Measurements from ENCODE around the gene ST6GALNAC3. TPM values are rescaled to one million over a fixed set of nuclear protein-coding genes. Genes with fewer than 3 reads are reported as not detected.

Gene ST6GALNAC3
- total and polyA plus RNA-seq, 4 donors = 0.50 to 20.2 (median 5.9) TPM

DNA sequence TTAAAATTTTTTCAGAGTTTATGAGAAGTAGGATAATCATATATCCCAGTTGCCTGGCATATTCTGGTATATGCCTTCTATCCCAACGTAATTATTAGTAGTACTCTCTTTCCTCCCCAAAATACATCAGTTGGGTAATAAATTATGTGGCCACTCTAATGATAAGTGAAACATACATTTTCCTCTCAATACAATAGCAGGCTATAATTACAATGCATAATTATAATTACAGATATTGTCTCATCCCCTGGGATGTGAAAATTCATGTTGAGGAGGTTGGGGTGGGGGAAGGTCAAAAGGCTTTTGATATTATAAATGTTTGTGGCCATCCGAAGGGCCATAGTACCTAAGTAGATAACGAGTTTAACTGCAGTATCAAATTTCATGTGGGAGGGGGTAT lies 277.1 kb downstream of the ST6GALNAC3 start:
- ATAC-seq (ENCODE audit: low FRiP score) = no peak
- Histone ChIP-seq H3K9me3 (ENCODE audit: control insufficient read depth, low read length) (peaks cover 1% of the 10 kb centered on the region), H3K27ac (ENCODE audit: low read depth in 1 of 2, low read length in 2 of 2) (no peak overlapping the region), H3K4me1 (ENCODE audit: control insufficient read depth in 1 of 2, insufficient read depth in 2 of 2, low read length in 2 of 2) (no peaks in the 10 kb centered on the region), H3K27me3 (ENCODE audit: control insufficient read depth in 1 of 2, insufficient read depth in 2 of 2, low read length in 1 of 2) (no peaks in the 10 kb centered on the region), H3K36me3 (ENCODE audit: control insufficient read depth in 1 of 2, insufficient read depth in 2 of 2, low read length in 1 of 2) (no peaks in the 10 kb centered on the region), H3K4me3 (ENCODE audit: low read length in 2 of 2) (no peak overlapping the region)
- intact Hi-C loops (cut with DNase I) = no loop called here
- no peak for DNase-seq
- 93 to 94% methylated on average over 3 of the region's 3 CpGs for WGBS, 2 donors

DNA sequence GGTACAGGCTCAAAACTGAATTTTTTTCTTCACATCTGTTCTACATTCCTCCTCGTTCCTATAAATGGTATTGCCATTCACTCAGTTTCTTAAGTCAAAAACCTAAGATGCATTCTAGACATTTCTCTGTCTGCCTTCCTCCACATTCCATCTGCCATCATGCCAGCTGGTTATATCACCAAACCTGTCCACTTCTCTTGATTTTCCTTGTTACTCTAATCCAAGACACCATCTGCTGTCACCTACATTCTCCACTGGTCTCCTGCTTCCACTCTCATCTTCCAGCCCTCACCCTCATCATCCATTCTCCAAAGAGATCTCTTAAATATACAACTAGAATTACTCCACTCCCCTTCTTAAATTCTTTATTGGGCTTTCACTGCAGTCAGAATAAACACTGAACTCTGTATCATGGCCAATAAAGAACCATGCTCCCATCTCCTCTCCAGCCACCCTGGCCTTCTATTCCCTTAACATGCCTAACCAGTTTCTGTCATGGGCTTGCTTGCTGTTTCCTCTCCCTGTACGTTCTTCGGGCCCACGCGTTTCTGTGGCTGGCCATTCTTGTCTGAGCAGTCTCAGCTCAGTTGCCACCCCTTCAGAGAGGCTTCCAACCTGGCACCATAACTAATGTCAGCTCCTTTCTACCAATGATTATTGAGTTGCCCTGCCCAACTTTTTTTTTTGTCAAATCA lies 278.3 kb downstream of the ST6GALNAC3 start:
- WGBS, 2 donors = 96% methylated on average over 5 of the region's 5 CpGs
- Histone ChIP-seq H3K27ac (ENCODE audit: low read depth in 1 of 2, low read length in 2 of 2) (no peak overlapping the region), H3K27me3 (ENCODE audit: control insufficient read depth in 1 of 2, insufficient read depth in 2 of 2, low read length in 1 of 2) (no peaks in the 10 kb centered on the region), H3K4me3 (ENCODE audit: low read length in 2 of 2) (no peak overlapping the region), H3K36me3 (ENCODE audit: control insufficient read depth in 1 of 2, insufficient read depth in 2 of 2, low read length in 1 of 2) (no peaks in the 10 kb centered on the region), H3K9me3 (ENCODE audit: control insufficient read depth, low read length) (peaks cover 1% of the 10 kb centered on the region), H3K4me1 (ENCODE audit: control insufficient read depth in 1 of 2, insufficient read depth in 2 of 2, low read length in 2 of 2) (no peaks in the 10 kb centered on the region)
- intact Hi-C loops (cut with DNase I) = no loop called here
- DNase-seq (no peak), ATAC-seq (ENCODE audit: low FRiP score) (no peak)

DNA sequence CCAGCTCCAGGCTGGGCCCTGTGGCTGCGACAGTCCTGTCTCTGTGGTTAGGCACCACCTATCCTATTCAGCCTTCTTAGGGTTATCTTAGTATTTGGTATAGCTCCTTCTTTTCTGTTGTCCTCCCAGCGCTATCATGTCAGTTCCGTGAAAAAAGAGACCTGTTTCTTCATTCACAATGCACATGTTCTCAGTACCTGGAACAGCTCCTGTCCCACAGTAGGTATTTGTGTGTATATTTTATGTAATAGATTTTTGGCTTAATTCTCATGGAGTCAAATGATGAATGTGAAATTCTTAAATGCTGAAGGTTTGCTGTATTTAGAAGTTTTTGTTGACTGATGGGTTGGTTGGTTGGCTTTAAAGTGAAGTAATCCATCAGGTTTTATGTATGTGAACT lies 279.7 kb downstream of the ST6GALNAC3 start:
- WGBS, 2 donors = 96 to 97% methylated on average over 3 of the region's 3 CpGs
- Histone ChIP-seq H3K9me3 (ENCODE audit: control insufficient read depth, low read length) (peaks cover 1% of the 10 kb centered on the region), H3K4me1 (ENCODE audit: control insufficient read depth in 1 of 2, insufficient read depth in 2 of 2, low read length in 2 of 2) (no peaks in the 10 kb centered on the region), H3K36me3 (ENCODE audit: control insufficient read depth in 1 of 2, insufficient read depth in 2 of 2, low read length in 1 of 2) (no peaks in the 10 kb centered on the region), H3K27me3 (ENCODE audit: control insufficient read depth in 1 of 2, insufficient read depth in 2 of 2, low read length in 1 of 2) (no peaks in the 10 kb centered on the region), H3K27ac (ENCODE audit: low read depth in 1 of 2, low read length in 2 of 2) (no peak overlapping the region), H3K4me3 (ENCODE audit: low read length in 2 of 2) (no peak overlapping the region)
- DNase-seq (no peak), ATAC-seq (ENCODE audit: low FRiP score) (no peak)
- intact Hi-C loops (cut with DNase I) = no loop called here

DNA sequence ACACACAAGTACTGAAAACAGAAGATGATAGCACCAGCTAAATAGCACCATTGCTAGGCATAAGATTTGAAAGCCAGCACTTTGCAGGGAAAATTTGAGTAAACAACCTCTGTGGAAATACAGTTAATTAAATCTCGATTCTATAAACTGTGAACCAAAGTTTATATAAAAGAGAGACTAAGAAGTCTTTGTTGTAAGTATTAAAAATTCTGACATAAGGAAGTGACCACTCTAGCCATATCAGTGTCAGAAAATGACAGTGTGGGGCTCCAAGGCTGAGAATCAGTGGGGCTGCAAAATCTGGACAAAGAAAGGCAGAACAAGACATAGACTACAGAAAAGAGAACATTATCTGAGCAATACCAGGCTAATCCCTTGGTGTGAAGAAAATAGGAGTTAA lies 292.2 kb downstream of the ST6GALNAC3 start:
- Histone ChIP-seq H3K9me3 (ENCODE audit: control insufficient read depth, low read length) (no peaks in the 10 kb centered on the region), H3K36me3 (ENCODE audit: control insufficient read depth in 1 of 2, insufficient read depth in 2 of 2, low read length in 1 of 2) (no peaks in the 10 kb centered on the region), H3K4me1 (ENCODE audit: control insufficient read depth in 1 of 2, insufficient read depth in 2 of 2, low read length in 2 of 2) (no peaks in the 10 kb centered on the region), H3K4me3 (ENCODE audit: low read length in 2 of 2) (no peak overlapping the region), H3K27me3 (ENCODE audit: control insufficient read depth in 1 of 2, insufficient read depth in 2 of 2, low read length in 1 of 2) (no peaks in the 10 kb centered on the region), H3K27ac (ENCODE audit: low read depth in 1 of 2, low read length in 2 of 2) (no peak overlapping the region)
- no peak for ATAC-seq (ENCODE audit: low FRiP score)
- WGBS, 2 donors = 93 to 94% methylated on average over 1 of the region's 1 CpG
- intact Hi-C loops (cut with DNase I) = no loop called here
- DNase-seq = no peak

DNA sequence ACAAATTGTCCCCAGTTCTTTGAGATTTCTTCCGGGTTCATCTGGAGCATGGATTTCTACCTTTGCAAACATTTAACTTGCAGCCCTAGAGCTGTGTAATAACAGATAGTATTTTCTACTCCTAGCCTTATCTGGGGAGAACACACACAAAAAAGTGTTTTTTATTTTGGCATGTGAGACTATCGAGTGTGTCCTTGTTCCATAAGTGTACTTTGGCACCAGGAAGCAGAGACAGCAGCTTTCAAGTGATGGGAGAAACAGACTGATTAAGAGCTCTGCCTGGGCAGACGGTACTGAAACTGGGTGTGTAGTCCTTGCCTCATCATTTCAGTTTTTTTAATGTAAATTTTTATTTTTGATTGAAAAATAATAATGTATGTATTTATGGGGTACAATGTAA lies 297.4 kb downstream of the ST6GALNAC3 start:
- Histone ChIP-seq H3K27ac (ENCODE audit: low read depth in 1 of 2, low read length in 2 of 2) (no peak overlapping the region), H3K36me3 (ENCODE audit: control insufficient read depth in 1 of 2, insufficient read depth in 2 of 2, low read length in 1 of 2) (no peaks in the 10 kb centered on the region), H3K4me3 (ENCODE audit: low read length in 2 of 2) (no peak overlapping the region), H3K9me3 (ENCODE audit: control insufficient read depth, low read length) (no peaks in the 10 kb centered on the region), H3K4me1 (ENCODE audit: control insufficient read depth in 1 of 2, insufficient read depth in 2 of 2, low read length in 2 of 2) (no peaks in the 10 kb centered on the region), H3K27me3 (ENCODE audit: control insufficient read depth in 1 of 2, insufficient read depth in 2 of 2, low read length in 1 of 2) (no peaks in the 10 kb centered on the region)
- no peak for DNase-seq
- 43 to 47% methylated on average over 3 of the region's 3 CpGs for WGBS, 2 donors
- intact Hi-C loops (cut with DNase I) = no loop called here
- no peak for ATAC-seq (ENCODE audit: low FRiP score)

DNA sequence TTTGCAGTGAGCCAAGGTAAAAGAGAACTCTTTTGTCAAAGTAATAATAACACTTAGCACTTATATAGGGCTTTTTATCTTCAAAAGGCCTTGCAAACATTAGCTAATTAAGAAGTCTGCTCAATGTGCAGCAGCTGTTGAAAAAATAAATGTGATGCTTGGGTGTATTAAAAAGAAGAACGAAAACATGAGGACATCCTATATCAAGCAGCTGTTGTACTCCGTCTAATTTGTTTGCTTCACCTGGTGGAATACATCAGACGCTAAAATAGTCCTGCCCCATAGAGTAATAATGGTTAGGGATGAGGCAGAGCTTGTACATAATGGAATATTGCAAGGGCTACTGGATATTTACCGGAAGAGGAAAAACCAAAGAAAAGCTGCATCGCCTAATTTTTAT lies 299.5 kb downstream of the ST6GALNAC3 start:
- Histone ChIP-seq H3K36me3 (ENCODE audit: control insufficient read depth in 1 of 2, insufficient read depth in 2 of 2, low read length in 1 of 2) (no peaks in the 10 kb centered on the region), H3K27me3 (ENCODE audit: control insufficient read depth in 1 of 2, insufficient read depth in 2 of 2, low read length in 1 of 2) (no peaks in the 10 kb centered on the region), H3K9me3 (ENCODE audit: control insufficient read depth, low read length) (no peaks in the 10 kb centered on the region), H3K4me3 (ENCODE audit: low read length in 2 of 2) (no peak overlapping the region), H3K27ac (ENCODE audit: low read depth in 1 of 2, low read length in 2 of 2) (no peak overlapping the region), H3K4me1 (ENCODE audit: control insufficient read depth in 1 of 2, insufficient read depth in 2 of 2, low read length in 2 of 2) (no peaks in the 10 kb centered on the region)
- ATAC-seq (ENCODE audit: low FRiP score) (no peak), DNase-seq (no peak)
- intact Hi-C loops (cut with DNase I) = no loop called here
- WGBS, 2 donors = 95 to 96% methylated on average over 5 of the region's 5 CpGs

DNA sequence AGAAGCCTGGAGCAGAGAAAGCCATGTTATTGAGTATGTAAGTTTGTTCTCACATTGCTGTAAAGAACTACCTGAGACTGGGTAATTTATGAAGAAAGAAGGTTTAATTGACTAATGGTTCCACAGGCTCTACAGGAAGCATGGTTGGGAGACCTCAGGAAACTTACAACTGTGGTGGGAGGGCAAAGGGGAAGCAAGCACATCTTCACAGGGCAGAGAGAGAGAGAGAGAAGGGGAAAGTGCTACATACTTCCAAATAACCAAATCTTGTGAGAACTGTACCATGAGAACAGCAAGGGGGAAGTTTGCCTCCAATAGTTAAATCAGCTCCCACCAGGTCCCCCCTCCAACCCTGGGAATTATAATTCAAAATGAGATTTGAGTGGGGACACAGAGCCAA lies 302.7 kb downstream of the ST6GALNAC3 start:
- Histone ChIP-seq H3K27ac (ENCODE audit: low read depth in 1 of 2, low read length in 2 of 2) (no peak overlapping the region), H3K9me3 (ENCODE audit: control insufficient read depth, low read length) (no peaks in the 10 kb centered on the region), H3K4me1 (ENCODE audit: control insufficient read depth in 1 of 2, insufficient read depth in 2 of 2, low read length in 2 of 2) (no peaks in the 10 kb centered on the region), H3K36me3 (ENCODE audit: control insufficient read depth in 1 of 2, insufficient read depth in 2 of 2, low read length in 1 of 2) (no peaks in the 10 kb centered on the region), H3K4me3 (ENCODE audit: low read length in 2 of 2) (no peak overlapping the region), H3K27me3 (ENCODE audit: control insufficient read depth in 1 of 2, insufficient read depth in 2 of 2, low read length in 1 of 2) (no peaks in the 10 kb centered on the region)
- no peak for DNase-seq
- ATAC-seq (ENCODE audit: low FRiP score) = no peak
- intact Hi-C loops (cut with DNase I) = no loop called here

DNA sequence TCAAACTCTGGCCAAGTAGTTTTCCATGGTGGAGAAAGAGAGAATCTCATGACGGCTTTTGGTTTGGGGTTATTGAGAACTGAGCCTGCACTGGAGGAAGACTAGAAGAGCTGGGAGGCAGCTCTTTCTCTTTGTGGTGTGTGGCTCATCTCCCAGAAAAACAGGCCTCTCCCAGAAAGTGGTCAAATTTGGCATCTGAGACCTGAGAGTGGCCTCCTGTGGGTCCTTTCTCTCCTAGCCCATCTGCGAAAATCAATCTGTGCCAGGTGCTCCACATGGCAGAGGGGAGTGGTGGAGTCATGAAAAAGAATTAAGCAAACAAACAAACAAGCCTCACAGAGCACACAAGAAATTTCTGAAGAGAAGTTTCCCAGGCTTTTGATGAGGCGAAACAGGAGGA lies 305.0 kb downstream of the ST6GALNAC3 start:
- no peak for DNase-seq
- no peak overlapping the region for H3K4me3 ChIP-seq (ENCODE audit: low read length in 2 of 2)
- H3K4me1 ChIP-seq (ENCODE audit: control insufficient read depth in 1 of 2, insufficient read depth in 2 of 2, low read length in 2 of 2) = no peaks in the 10 kb centered on the region
- H3K27me3 ChIP-seq (ENCODE audit: control insufficient read depth in 1 of 2, insufficient read depth in 2 of 2, low read length in 1 of 2) = no peaks in the 10 kb centered on the region
- H3K27ac ChIP-seq (ENCODE audit: low read depth in 1 of 2, low read length in 2 of 2) = no peak overlapping the region
- no peaks in the 10 kb centered on the region for H3K9me3 ChIP-seq (ENCODE audit: control insufficient read depth, low read length)
- no peak for ATAC-seq (ENCODE audit: low FRiP score)
- 95 to 98% methylated on average over 3 of the region's 3 CpGs for WGBS, 2 donors
- H3K36me3 ChIP-seq (ENCODE audit: control insufficient read depth in 1 of 2, insufficient read depth in 2 of 2, low read length in 1 of 2) = no peaks in the 10 kb centered on the region
- intact Hi-C loops (cut with DNase I) = no loop called here

DNA sequence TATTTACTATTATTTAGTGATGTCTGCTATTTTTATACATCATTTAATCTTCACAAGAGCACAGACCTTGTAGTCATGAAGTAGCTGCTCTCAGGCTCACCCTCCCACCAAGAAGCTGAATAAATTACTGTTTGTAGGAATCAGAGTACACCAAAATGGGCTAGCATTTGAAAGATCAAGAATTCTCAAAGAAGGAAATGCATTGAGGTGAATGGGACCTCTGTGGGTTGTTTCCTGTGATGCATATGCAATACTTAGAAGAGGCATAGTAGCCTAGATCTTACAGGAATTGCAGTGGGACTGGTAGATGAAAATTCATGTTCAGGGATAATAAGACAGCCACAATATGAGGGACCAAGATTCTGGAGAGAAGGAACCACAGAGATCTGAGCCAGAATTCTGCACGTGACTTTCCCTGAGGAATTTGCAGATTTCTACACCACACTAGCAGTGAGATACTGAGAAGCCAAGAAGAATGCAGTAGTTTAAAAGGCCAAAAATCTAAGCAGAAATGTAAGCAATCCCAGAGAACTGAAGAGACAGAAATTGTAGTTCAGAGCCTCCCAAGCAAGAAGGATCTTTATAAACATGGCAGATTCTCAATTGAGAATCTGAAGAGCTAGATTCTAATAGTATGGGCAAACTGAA lies 307.0 kb downstream of the ST6GALNAC3 start:
- ATAC-seq (ENCODE audit: low FRiP score) = no peak
- intact Hi-C loops (cut with DNase I) = no loop called here
- no peaks in the 10 kb centered on the region for H3K9me3 ChIP-seq (ENCODE audit: control insufficient read depth, low read length)

More for the DNA sequence above, 307.0 kb downstream of the ST6GALNAC3 start:
- Histone ChIP-seq H3K27ac (ENCODE audit: low read depth in 1 of 2, low read length in 2 of 2) (no peak overlapping the region), H3K4me1 (ENCODE audit: control insufficient read depth in 1 of 2, insufficient read depth in 2 of 2, low read length in 2 of 2) (no peaks in the 10 kb centered on the region), H3K4me3 (ENCODE audit: low read length in 2 of 2) (no peak overlapping the region), H3K36me3 (ENCODE audit: control insufficient read depth in 1 of 2, insufficient read depth in 2 of 2, low read length in 1 of 2) (no peaks in the 10 kb centered on the region), H3K27me3 (ENCODE audit: control insufficient read depth in 1 of 2, insufficient read depth in 2 of 2, low read length in 1 of 2) (no peaks in the 10 kb centered on the region)
- WGBS, 2 donors = 3 to 5% methylated on average over 1 of the region's 1 CpG
- DNase-seq = no peak

Data from aorta (tissue), 5 donors.